ENCODE results near the gene CSNK2B.

CSNK2B gene

GRCh38 chr6:31636698-31637596 lies 28.9 kb upstream of the CSNK2B start:
- no peak for DNase-seq

GRCh38 chr6:31639043-31639442 lies 26.8 kb upstream of the CSNK2B start:
- no peak for DNase-seq

- DNase-seq = peak; percentile 41
Measured at GRCh38 chr6:31639449-31639861, 26.4 kb upstream of the CSNK2B start.

GRCh38 chr6:31640612-31641011 lies 25.3 kb upstream of the CSNK2B start:
- no peak for DNase-seq

GRCh38 chr6:31641370-31641769 lies 24.5 kb upstream of the CSNK2B start:
- no peak for DNase-seq

- DNase-seq = no peak
Measured at GRCh38 chr6:31642798-31643570, 22.9 kb upstream of the CSNK2B start.

GRCh38 chr6:31643818-31644454 lies 21.9 kb upstream of the CSNK2B start:
- DNase-seq = no peak

GRCh38 chr6:31645325-31645724 lies 20.6 kb upstream of the CSNK2B start:
- no peak for DNase-seq

- peak; percentile 64 for DNase-seq
Measured at GRCh38 chr6:31651602-31652191, 14.2 kb upstream of the CSNK2B start.

- DNase-seq = no peak
Measured at GRCh38 chr6:31652925-31653724, 12.8 kb upstream of the CSNK2B start.

- no peak for DNase-seq
Measured at GRCh38 chr6:31654574-31655348, 11.1 kb upstream of the CSNK2B start.

GRCh38 chr6:31655349-31656237 lies 10.3 kb upstream of the CSNK2B start, which contains the start of gene APOM:
Gene APOM, plus strand, starts transcription at chr6:31655894. Its CDS starts 73 bp downstream, at chr6:31655967.
- no peak for DNase-seq

- no peak for DNase-seq
Measured at GRCh38 chr6:31657406-31658157, 8.3 kb upstream of the CSNK2B start.

- DNase-seq = no peak
Measured at GRCh38 chr6:31658158-31658688, 7.7 kb upstream of the CSNK2B start.

- DNase-seq = no peak
Measured at GRCh38 chr6:31658983-31659648, 6.8 kb upstream of the CSNK2B start.

- no peak for DNase-seq
Measured at GRCh38 chr6:31659649-31660380, 6.1 kb upstream of the CSNK2B start.

Measured in fibroblast of skin of abdomen (primary cell).